OCI-LY1 (cell line): ENCODE results near the gene PXN.
"Not testable (repeated sequence)": the region's sequence is repeated elsewhere in the genome, so short reads cannot be mapped to it uniquely, and the experiment has no call there.

Experiments
- H2AFZ ChIP-seq: fragments of 200-600 bp; sonication (generic), shearing (Covaris generic); 2 replicates; pipeline ENCODE4 v1.6.0; 2014; ENCODE audit warnings: antibody characterized with exemption, mild to moderate bottlenecking, low read length
- H3F3A ChIP-seq: fragments of 200-600 bp; sonication (generic), shearing (Covaris generic); 2 replicates; pipeline ENCODE4 v1.6.0; 2014; ENCODE audit warnings: mild to moderate bottlenecking, antibody characterized with exemption, low read length, moderate library complexity; ENCODE audit not compliant: insufficient read depth
- H3K27ac ChIP-seq: fragments of 200-600 bp; sonication (generic); 2 replicates; pipeline ENCODE4 v1.5.1; 2014; ENCODE audit warnings: low read length, mixed run types, mild to moderate bottlenecking, low read depth; ENCODE audit not compliant: poor library complexity, severe bottlenecking
- H3K27me3 ChIP-seq: fragments of 200-600 bp; sonication (generic); 2 replicates; pipeline ENCODE4 v1.6.0; 2014; ENCODE audit warnings: antibody characterized with exemption, mild to moderate bottlenecking, low read length, moderate library complexity; ENCODE audit not compliant: insufficient read depth
- H3K36me3 ChIP-seq: fragments of 200-600 bp; sonication (generic); 2 replicates; pipeline ENCODE4 v1.6.1; 2014; ENCODE audit warnings: mild to moderate bottlenecking, antibody characterized with exemption, low read length, moderate library complexity, mixed read lengths; ENCODE audit not compliant: insufficient read depth
- H3K4me1 ChIP-seq: fragments of 200-600 bp; sonication (generic); 2 replicates; pipeline ENCODE4 v1.5.1; 2014; ENCODE audit warnings: mild to moderate bottlenecking, low read length, moderate library complexity; ENCODE audit not compliant: insufficient read depth, severe bottlenecking
- H3K4me2 ChIP-seq: fragments of 200-600 bp; sonication (generic), shearing (Covaris generic); 2 replicates; pipeline ENCODE4 v1.6.1; 2014; ENCODE audit warnings: low read length
- H3K4me3 ChIP-seq: fragments of 200-600 bp; sonication (generic); 2 replicates; pipeline ENCODE4 v1.5.1; 2014; ENCODE audit warnings: low read length, low read depth, mild to moderate bottlenecking, mixed read lengths; ENCODE audit not compliant: poor library complexity, severe bottlenecking
- H3K79me2 ChIP-seq: fragments of 200-600 bp; shearing (Covaris generic); 2 replicates; pipeline ENCODE4 v1.6.1; 2016; ENCODE audit warnings: mixed run types, low read length, mixed read lengths; ENCODE audit not compliant: insufficient read depth
- H3K9ac ChIP-seq: fragments of 200-600 bp; sonication (generic), shearing (Covaris generic); 2 replicates; pipeline ENCODE4 v1.6.1; 2014; ENCODE audit warnings: mild to moderate bottlenecking, low read length, mixed read lengths
- H3K9me2 ChIP-seq: fragments of 200-600 bp; sonication (generic), shearing (Covaris generic); 2 replicates; pipeline ENCODE4 v1.6.1; 2014; ENCODE audit warnings: low read depth, mild to moderate bottlenecking, low read length, mixed read lengths
- H3K9me3 ChIP-seq: fragments of 200-600 bp; shearing (Covaris generic); 2 replicates; pipeline ENCODE4 v1.6.1; 2014; ENCODE audit warnings: low read length, mixed read lengths
- H4K20me1 ChIP-seq: fragments of 200-600 bp; sonication (generic), shearing (Covaris generic); 2 replicates; pipeline ENCODE4 v1.6.0; 2016; ENCODE audit warnings: mild to moderate bottlenecking, low read length; ENCODE audit not compliant: insufficient read depth
- EZH2 ChIP-seq: fragments of 200-600 bp; sonication (generic), shearing (Covaris generic); IDR thresholded peaks from 2 replicates; pipeline ENCODE4 v1.8.0; 2017; ENCODE audit warnings: borderline replicate concordance, mixed run types, mild to moderate bottlenecking, antibody characterized with exemption, low read length, moderate library complexity, mixed read lengths
- TF ChIP-seq, protein P1 (sequence below): fragments of 200-600 bp; sonication (generic), shearing (Covaris generic); IDR thresholded peaks from 2 replicates; pipeline ENCODE4 v1.5.1; 2017; ENCODE audit warnings: mild to moderate bottlenecking, antibody characterized with exemption, low read length, moderate library complexity, mixed read lengths

Gene PXN

DNA sequence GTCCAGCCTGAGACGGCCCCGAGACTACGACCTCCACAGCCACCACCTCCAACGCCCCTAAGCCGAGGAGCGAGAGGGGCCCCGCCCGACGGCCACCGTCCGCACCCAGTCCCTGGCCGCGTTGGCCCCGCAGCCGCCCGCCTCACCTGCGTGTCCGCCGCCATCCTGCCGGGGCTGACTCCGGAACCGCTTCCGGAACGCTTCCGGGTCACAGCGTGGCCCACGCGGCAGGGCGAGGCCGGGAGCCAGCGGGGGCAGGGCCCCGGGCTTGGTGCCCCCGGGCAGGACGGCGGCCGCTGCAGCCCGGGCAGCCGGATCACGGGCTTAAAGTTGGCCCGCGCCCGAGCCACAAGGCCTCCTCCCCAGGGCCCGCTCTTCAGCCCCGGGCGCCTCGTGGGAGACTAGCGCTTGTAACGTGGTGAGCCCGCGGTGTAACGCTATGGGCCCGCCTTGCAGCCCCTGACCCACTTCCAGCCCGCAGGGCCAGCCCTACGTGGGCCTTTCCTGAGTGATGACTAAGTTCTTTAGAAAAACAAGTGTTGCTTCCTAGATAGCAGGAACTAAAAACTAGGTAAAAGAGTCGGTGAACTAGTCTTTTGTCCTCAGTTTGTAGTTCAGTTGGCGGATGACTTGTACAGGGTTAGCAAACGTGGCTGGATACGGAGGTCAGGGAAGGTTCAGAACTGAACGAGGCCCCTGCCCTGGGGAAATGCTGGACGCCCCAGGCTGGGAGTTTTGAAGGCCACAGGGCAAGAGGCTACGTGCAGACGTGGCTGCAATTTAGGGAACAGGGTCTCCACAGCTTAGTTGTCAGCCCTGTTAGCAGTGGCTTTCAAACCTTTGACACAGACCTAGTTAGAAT lies 70.8 kb downstream of the PXN start, which contains the start of gene GCN1:
Gene GCN1, minus strand, starts transcription at position 182 of the 862 bp plus-strand sequence. Its CDS starts 18 bp downstream, at position 164.
- H2AFZ ChIP-seq, result no peak within 1 kb of the TSS
- no peaks in the 10 kb centered on the region for H4K20me1 ChIP-seq
- peaks cover 65% of the 10 kb centered on the region for H3K36me3 ChIP-seq

DNA sequence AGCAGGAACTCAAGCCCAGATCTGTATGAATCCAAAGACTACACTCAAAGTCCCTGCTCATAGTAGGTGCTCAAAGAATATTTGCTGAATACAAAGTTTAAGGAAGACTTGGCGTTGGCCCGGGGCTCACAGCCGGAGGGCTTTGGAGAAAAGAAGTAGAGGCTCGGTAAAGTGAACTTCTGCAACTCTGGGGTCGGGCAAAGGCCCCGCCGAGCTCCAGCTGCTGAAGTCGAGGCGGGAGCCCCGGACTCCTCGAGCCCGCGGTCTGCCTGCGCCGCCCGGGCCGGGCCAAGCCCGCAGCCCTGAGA lies 71.3 kb downstream of the PXN start:
- no peaks in the 10 kb centered on the region for H4K20me1 ChIP-seq
- H3K36me3 ChIP-seq, result peaks cover 64% of the 10 kb centered on the region
- peaks cover 67% of the 10 kb centered on the region for H3K4me1 ChIP-seq
- peak overlapping the region; percentile 71 for H3K4me3 ChIP-seq
- TF ChIP-seq EZH2, result no peak
- TF ChIP-seq, protein P1, sequence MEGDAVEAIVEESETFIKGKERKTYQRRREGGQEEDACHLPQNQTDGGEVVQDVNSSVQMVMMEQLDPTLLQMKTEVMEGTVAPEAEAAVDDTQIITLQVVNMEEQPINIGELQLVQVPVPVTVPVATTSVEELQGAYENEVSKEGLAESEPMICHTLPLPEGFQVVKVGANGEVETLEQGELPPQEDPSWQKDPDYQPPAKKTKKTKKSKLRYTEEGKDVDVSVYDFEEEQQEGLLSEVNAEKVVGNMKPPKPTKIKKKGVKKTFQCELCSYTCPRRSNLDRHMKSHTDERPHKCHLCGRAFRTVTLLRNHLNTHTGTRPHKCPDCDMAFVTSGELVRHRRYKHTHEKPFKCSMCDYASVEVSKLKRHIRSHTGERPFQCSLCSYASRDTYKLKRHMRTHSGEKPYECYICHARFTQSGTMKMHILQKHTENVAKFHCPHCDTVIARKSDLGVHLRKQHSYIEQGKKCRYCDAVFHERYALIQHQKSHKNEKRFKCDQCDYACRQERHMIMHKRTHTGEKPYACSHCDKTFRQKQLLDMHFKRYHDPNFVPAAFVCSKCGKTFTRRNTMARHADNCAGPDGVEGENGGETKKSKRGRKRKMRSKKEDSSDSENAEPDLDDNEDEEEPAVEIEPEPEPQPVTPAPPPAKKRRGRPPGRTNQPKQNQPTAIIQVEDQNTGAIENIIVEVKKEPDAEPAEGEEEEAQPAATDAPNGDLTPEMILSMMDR, result no peak
- peak overlapping the region; percentile 86 for H3K27ac ChIP-seq
- no peaks in the 10 kb centered on the region for H3K27me3 ChIP-seq
- peak overlapping the region; percentile 72 for H3K9ac ChIP-seq
- peaks cover 12% of the 10 kb centered on the region for H3F3A ChIP-seq
- H3K79me2 ChIP-seq, result peaks cover 39% of the 10 kb centered on the region
- H3K9me3 ChIP-seq, result no peaks in the 10 kb centered on the region
- H3K9me2 ChIP-seq, result no peaks in the 10 kb centered on the region
- H3K4me2 ChIP-seq, result peak overlapping the region; percentile 84
- H2AFZ ChIP-seq, result no peak overlapping the region

More for the DNA sequence above, 70.8 kb downstream of the PXN start, which contains the start of gene GCN1:
- Histone ChIP-seq H3K9ac (peak within 1 kb of the TSS; percentile 72), H3K27me3 (no peaks in the 10 kb centered on the region), H3F3A (peaks cover 18% of the 10 kb centered on the region), H3K79me2 (peaks cover 45% of the 10 kb centered on the region), H3K4me3 (peak within 1 kb of the TSS; percentile 71), H3K9me3 (no peaks in the 10 kb centered on the region), H3K27ac (peak within 1 kb of the TSS; percentile 86), H3K4me1 (peaks cover 73% of the 10 kb centered on the region), H3K4me2 (peak within 1 kb of the TSS; percentile 84), H3K9me2 (no peaks in the 10 kb centered on the region)
- TF ChIP-seq, protein P1, result no peak
- no peak for TF ChIP-seq EZH2

DNA sequence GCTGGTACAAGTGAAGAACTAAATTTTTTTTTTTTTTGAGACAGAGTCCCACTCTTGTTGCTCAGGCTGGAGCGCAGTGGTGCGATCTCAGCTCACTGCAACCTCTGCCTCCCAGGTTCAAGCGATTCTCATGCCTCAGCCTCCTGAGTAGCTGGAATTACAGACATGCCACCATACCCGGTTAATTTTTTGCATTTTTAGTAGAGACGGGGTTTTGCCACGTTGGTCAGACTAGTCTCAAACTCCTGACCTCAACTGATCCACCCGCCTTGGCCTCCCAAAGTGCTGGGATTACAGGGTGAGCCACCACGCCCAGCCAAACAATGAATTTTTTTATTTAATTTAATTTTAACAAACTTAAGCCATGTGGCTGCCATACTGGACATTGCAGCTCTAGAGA lies 72.2 kb downstream of the PXN start:
- H3K9ac ChIP-seq, result peak overlapping the region; percentile 72
- not testable (repeated sequence) for H3K27ac ChIP-seq, H3K27me3 ChIP-seq, H2AFZ ChIP-seq, H3K9me2 ChIP-seq, H4K20me1 ChIP-seq, H3K9me3 ChIP-seq
- H3K4me1 ChIP-seq, result peaks cover 58% of the 10 kb centered on the region
- H3K4me2 ChIP-seq, result peak overlapping the region; percentile 84
- peak overlapping the region; percentile 71 for H3K4me3 ChIP-seq
- peaks cover 64% of the 10 kb centered on the region for H3K36me3 ChIP-seq
- H3K79me2 ChIP-seq, result peaks cover 36% of the 10 kb centered on the region
- H3F3A ChIP-seq, result peaks cover 11% of the 10 kb centered on the region
